SKM-1 (cell line): ENCODE results near the gene NGF.
"Not testable (repeated sequence)": the region's sequence is repeated elsewhere in the genome, so short reads cannot be mapped to it uniquely, and the experiment has no call there.

ENCODE experiments used
- DNase-seq: peaks from one replicate; lab custom pipeline; 2025; ENCODE audit not compliant: unreplicated experiment; lab: John Stamatoyannopoulos, UW

Gene NGF

DNA sequence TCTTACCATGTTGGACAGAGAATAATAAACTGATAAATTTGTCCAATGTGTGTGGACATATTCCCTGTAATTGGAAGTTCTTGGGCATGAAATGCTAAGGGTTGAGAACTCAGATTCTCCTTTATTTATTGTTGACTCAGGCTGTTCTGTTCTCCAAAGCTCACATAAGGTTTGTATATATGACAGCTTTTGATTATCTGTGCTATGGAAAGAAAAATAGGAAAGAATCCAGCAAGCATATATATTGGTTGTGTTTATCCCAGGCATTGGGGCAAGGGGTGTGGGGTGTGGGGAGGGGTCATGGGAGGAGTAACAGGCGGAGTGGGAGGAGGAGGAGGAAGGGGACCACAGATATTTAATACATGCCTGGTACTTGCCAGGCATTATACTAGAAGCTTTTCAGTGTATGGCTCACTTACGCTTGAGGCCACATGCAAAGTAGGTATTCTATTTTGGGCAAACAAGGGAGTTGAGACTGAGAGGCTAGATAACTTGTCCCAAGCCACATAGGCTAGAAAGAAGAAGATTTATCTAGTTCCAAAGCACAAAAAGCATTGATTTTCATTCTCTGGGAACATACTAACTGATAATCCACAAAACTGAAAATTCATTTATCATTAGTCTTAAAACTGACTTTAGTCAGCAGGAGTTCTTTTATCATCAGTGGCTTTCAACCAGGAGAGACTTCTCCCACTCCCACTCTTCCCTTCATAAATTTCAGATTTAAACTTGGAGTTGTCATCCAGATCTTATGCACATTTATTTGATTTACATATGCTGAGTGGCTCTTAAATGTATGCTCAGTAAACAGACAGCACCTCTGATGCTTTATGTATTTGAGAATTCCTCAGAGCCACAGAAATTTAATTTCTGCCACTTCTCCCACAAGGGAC, 27.2 kb downstream of the NGF start:
- DNase-seq: no peak

GRCh38 chr1:115309504-115309903, 28.5 kb downstream of the NGF start:
- DNase-seq: not testable (repeated sequence)

GRCh38 chr1:115308969-115309368, 29.1 kb downstream of the NGF start:
- no peak for DNase-seq

GRCh38 chr1:115307661-115308060, 30.4 kb downstream of the NGF start:
- no peak for DNase-seq

DNA sequence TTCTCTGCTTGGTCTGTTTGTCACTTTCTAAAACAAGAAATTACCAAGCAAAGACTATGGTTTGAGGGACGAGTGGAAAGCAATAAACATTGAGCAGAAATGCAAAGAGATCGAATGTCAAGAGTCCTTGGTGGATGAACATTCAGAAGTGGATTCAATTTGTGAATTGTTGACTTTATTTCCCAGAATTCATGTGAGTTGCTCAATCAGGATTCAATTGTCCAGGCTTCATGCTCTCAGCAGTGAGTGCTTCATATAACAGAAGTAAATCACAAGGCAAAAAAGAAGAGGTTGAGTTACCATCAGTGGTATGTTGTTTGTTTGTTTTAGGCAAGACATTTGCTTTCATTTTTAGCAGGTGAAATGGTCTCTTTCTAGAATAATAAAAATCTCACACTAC, 31.9 kb downstream of the NGF start:
- DNase-seq: no peak

DNA sequence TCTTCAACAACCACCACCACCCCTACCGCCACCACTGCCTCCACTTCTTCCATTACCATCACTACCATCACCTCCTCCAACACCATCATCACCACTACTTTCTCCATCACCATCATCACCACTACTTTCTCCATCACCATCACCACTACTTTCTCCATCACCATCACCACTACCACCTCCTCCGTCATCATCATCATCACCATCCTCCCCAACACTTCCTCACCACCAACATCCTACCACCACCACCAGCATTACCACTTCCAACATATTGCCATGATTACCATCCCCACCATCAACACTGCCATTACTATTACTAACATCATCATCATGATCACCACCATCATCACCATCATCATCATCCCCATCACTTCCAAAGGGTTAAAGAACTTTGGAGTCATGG, 34.7 kb downstream of the NGF start:
- no peak for DNase-seq

DNA sequence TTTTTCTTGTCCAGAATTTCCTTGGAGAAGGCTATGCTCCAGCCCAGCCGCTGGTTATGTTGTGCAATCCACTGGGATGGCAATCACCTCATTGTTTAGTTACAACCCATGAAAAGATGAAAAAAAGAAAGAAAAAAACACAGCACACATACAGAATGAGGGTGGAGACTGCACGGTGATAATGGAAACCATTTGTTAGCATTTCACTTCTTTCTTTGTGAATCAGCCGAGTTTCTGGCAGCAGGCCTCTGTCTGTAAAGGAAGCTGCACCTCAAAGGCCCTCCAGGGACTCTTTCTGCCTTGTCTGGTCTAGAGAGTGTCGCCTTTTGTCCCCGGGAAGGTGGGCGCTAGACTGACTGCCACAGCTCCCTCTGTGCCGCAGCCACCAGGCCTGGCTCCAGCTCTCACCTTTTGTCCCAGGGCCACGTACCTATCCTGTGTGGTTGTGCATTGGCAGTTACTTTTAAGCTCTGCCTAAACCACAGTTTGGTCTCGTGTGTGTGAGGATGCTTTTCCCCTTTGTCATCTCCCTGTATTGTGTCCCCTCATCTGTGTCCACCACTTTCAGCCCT, 35.6 kb downstream of the NGF start:
- DNase-seq: no peak

- DNase-seq: no peak
These were observed 36.5 kb downstream of the NGF start for GRCh38 chr1:115301438-115302020.

DNA sequence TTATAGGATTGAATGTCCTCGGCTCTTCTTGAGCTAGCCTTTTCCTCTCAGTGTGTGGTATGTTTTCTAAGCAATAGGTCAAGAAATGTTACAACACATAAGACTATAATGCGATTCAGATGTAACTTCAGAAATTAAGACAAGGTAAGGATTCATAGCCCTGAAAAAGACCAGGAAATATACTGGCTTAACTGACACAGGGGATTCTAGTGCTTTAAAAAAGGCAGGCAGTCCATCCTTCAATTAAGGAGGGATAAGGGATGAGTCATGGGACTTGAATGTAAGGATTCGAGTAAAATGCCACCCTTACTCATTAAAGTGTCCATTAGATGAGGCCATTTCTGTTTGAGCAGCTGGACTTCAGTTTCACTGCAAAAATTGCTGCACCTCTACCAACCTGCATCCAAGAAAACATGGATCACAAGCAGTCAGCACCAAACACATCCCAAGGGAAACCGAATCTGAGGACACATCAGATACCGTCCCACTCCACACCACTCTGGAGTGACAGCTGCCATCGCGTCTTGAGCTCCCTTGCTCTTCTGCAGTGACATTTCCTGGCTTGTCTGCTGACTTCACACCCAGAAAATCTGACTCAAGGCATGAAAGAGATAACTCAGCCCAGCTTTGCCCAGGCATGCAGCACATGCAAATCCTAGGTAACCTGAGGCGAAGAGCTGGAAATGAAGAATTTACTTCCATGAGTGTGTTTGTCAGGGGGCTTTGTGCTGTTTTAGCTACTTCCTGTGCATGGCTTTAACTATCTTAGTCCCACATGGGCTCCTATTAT, 37.8 kb downstream of the NGF start:
- no peak for DNase-seq

DNA sequence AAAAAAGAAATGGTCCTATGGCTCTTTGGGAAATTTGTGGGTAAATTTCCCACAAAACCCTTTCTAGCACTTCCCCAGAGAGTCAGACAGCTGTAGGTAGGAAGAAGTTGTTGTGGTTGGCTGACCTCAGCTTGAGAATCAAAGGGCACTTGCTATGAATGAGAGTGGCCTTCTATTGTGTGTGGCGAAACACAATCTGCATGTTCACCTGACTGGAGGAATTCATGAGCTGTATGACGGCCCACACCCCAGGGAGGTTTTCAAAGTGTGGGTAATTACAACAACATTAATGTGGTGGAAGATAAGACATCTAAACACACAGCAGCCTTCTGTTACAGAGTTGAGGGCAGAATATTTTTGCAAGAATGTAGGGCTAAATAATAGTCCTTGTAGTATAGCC, 38.8 kb downstream of the NGF start:
- no peak for DNase-seq

GRCh38 chr1:115296981-115297380, 41.1 kb downstream of the NGF start:
- no peak for DNase-seq

DNA sequence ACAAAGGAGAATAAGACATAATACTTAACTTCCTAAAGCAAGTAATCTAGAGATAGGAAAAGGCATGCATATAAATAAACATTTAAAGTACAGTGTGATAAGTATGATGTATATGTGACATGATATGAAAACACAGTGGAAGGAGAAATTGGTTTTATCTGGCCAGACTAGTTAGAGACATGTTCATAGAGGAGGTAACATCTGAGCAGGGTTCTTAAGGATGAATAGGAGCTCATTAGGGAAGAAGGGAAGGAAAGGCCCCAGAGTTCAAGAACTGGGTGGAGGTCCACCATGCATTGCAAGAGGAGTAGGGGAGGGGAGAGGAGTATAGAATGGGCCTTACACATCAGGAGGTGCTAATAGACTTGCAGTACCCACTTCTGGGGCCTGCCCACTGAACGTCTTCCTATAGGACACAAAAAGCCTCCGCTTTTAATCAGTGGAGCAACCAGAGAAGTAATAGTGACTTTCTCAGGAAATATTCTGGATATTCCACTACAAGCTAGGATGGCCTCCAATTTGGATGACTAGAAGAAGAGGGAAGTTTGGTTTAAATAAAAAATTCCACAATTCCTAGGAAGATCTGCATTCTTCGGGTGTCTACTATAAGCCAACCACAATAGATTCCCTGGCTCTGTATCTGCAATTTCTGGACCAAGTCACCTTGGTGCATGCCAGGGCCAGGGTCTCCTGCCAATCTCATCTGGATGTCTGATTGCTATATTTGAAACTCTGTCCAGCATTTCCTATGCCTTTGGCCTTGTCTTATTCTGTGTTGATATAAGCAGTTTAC, 41.9 kb downstream of the NGF start:
- DNase-seq: no peak

- no peak for DNase-seq
These were observed 44.1 kb downstream of the NGF start for GRCh38 chr1:115293899-115294298.

GRCh38 chr1:115293006-115293405, 45.0 kb downstream of the NGF start:
- no peak for DNase-seq

DNA sequence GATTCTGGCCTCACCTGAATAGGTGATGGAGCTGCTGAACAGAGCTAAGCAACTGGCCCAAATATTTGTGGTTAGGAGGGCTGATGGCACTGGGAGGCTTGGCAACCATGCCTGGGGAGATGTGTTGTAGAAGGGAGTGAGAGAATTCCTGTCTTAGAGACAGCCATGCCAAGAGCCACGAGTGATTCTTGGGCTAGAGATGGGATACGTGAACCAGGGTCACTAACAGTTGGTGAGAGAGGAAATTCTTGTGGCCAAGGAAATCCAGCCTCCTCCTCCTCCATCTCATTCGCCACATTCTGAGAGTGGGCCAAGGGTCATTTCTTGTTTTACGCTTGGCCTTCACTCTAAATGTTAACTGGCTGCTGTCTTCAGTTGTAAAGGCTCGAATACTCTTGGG, 46.3 kb downstream of the NGF start:
- no peak for DNase-seq

GRCh38 chr1:115289940-115290339, 48.1 kb downstream of the NGF start:
- DNase-seq: no peak

GRCh38 chr1:115288591-115289198, 49.4 kb downstream of the NGF start:
- no peak for DNase-seq

DNA sequence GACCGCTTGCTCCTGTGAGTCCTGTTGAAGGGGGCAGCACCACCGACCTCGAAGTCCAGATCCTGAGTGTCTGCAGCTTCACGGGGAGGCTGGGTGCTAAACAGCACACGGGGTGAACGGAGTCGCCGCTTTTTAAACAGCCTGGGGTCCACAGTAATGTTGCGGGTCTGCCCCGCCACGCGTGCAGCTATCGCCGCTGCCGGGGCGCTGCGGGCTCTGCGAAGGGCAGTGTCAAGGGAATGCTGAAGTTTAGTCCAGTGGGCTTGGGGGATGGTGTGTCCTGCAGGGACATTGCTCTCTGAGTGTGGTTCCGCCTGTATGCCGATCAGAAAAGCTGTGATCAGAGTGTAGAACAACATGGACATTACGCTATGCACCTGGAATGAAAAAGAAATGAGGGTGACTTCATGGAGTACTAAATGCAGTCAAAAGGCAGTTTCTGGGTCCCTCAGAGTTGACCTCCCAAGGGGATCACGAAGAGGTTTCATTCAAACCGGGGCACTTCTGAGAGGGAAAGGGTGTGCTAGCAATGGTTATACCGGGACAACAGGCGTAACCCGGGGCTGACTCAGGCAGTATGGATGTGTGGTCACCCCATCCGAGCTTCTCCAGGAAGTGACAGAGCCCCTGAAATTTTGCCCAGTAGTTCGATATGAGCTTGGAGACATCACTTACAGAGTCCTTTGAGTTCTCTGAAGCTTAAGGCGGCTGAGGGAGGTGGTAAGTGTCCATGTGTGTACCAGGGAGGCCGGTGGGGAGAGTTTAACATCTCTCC, 51.4 kb downstream of the NGF start:
- no peak for DNase-seq

DNA sequence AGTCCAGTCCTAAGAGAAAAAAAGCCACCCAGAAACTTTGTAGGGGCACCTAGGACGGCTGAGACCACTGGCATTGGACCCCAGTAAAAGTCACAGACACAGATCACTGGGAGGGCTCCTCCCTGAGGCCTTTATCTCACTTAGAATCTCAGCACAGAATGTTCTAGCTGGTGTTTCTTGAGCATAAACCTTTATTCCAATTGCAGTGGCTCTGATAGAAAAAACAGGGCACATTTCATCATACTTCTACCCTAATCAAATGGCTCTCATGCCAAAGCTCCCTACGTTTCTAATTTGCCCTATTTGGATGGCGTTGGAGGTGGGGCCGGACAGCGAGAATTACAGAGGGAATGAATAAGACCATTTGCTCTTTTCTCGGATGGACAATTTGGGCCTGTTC, 53.8 kb downstream of the NGF start:
- no peak for DNase-seq
